Measurements from ENCODE around the gene DOCK1.

DNA sequence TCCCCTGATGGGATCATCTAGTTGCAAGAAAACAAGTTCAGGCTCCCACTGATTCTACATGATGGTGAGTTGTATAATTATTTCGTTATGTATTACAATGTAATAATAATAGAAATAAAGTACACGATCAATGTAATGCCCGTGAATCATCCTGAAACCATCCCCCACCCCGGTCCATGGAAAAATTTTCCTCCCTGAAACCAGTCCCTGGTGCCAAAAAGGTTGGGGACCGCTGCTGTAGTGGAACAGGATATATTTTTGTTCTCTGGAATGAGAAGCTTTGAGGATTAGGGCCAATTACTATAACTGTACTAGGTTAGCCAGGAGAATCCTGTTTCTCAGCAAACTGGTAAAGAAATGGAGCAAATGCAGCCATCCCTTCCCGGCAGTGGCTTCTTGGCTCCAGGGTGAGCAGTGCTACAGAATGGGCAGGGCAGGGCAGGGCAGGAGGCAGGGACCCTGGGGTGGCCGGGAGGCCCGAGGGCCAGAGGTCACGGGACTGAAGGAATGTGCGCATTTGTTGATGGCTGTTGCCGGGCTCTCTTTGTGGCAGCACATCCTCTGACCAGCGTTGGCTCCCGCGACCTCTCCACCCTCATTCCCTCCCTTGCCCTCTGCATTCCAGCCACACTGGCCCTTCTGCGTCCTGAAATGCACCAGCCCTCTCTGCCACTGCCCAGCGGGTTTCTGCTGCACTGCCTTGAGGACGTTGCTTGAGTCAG, 481.5 kb downstream of the DOCK1 start:
- TF ChIP-seq, protein P1, sequence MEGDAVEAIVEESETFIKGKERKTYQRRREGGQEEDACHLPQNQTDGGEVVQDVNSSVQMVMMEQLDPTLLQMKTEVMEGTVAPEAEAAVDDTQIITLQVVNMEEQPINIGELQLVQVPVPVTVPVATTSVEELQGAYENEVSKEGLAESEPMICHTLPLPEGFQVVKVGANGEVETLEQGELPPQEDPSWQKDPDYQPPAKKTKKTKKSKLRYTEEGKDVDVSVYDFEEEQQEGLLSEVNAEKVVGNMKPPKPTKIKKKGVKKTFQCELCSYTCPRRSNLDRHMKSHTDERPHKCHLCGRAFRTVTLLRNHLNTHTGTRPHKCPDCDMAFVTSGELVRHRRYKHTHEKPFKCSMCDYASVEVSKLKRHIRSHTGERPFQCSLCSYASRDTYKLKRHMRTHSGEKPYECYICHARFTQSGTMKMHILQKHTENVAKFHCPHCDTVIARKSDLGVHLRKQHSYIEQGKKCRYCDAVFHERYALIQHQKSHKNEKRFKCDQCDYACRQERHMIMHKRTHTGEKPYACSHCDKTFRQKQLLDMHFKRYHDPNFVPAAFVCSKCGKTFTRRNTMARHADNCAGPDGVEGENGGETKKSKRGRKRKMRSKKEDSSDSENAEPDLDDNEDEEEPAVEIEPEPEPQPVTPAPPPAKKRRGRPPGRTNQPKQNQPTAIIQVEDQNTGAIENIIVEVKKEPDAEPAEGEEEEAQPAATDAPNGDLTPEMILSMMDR (IDR thresholded peaks at IDR 0.05) = no peak
- no peak for TF ChIP-seq POLR2A (IDR thresholded peaks at IDR 0.05)
